Activated CD4-positive, alpha-beta T cell treated with anti-CD3 and anti-CD28 coated beads, Interleukin-2, amount 50 U/mL, for 1 hour (primary cell): ENCODE measurements around the gene LRRC46.

Experiments
- DNase-seq: peaks from one replicate; pipeline ENCODE4 v3.0.0-alpha.2; 2020

The LRRC46 gene

DNA sequence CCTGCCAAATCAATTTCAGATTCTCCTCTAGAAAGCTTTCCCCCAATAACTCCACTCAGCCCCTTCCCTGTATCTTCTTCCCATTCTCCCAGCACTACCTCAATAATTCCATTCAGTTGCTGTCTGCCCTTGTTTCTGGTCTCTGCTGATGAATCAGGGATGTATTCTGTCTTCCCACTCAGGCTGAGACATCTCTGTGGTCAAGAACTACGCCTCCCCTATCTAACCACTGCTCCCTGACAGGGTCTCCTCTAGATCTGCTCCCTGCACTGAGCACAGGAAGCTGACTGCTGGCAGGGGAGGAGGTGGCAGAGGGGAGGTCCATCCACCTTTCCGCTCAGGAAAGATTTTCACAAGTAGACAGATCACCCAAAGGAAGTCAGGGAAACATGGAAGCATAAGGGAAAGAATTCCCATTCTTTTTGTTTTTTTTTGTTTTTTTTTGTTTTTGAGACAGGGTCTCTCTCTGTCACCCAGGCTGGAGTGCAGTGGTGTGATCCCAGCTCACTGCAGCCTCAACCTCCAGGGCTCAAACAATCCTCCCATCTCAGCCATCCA, 47.6 kb downstream of the LRRC46 start:
- no peak for DNase-seq

DNA sequence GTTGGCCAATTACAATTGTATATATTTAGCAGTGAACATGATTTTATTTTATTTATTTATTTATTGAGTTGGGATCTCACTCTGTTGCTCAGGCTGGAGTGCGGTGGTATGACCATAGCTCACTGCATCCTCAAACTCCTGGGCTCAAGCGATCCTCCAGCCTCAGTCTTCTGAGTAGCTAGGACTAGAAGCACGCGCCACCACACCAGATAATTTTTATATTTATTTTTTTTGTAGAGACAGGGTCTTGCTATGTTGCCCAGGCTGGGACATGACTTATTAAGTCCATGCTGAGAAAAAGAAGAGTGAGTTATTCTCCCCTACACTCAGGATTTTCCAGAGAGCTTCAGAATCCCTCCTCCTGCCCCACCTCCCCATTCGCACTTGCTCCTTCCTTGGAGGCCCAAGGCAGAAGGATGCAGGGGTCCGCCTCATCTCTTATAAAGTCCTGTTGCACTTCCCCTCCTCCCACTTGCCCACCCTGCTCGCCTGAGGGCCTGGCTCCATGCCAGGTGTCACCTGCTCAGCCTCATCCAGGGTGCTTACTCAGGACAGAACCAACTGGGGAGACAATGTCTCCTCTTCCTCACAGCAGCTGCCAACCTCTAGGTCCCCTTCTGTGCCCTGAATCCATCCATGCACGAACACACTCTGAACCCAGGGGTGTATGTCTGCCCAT, 48.4 kb downstream of the LRRC46 start:
- no peak for DNase-seq

DNA sequence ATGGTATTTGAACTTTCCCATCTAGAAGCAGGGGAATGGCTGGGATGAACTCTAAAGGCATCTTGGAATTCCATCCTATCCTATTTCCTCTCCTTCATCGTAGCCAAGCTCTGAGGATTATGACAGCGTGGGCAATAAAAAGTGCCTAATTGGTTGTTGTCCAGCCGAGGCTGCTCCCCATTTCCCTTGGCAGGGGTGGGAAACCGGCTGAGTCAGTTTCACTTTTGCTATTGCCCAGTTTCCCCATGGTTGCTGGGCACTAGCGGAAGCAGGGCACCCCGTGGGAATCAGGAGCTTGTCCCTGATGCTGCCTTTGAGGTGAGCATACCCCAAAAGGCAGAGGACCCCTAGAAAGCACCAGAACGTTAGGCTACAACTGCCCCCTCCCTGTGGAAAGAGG, 50.8 kb downstream of the LRRC46 start:
- DNase-seq: no peak

DNA sequence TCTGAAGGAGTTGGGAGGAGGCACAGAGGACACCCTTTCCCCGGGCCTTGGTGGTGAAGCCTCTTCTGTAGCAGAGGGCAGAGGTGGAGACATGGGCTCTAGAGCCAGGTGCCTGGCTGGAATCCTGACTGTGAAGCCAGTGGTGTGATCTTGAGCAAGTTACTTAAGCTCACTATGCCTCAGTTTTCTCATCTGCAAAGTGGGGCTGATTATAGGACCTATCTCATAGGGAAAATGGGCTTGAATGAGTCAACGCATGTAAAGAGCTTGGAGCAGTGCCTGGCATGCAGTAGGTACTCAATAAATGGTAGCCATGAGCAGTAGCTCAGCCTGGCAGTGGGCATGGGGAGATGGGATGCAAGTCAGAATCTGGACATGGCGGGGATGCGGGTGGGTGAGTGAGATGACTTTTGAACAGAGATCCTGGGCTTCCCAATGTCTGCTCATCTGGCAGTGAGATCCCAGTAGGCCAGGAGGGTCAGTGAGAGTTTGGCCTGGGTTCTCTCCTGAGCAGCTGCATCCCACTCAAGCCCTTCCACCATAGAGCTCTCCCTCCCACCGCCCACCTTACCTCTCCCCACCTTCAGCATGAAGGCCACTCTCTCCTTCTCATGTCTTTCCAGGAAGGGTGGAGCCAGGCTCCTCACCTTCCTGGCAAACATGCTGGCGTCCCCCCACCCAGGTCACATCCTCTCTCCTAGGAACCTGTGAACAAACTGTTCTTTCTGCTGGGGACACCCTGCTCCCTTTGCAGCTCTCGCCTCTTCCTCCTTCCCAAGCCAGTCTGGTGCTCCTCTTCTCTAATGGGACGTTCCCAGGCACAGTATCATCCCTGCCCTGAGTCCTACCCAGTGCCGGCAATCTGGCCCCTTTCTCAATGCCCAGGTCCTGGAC, 51.5 kb downstream of the LRRC46 start:
- DNase-seq: no peak

DNA sequence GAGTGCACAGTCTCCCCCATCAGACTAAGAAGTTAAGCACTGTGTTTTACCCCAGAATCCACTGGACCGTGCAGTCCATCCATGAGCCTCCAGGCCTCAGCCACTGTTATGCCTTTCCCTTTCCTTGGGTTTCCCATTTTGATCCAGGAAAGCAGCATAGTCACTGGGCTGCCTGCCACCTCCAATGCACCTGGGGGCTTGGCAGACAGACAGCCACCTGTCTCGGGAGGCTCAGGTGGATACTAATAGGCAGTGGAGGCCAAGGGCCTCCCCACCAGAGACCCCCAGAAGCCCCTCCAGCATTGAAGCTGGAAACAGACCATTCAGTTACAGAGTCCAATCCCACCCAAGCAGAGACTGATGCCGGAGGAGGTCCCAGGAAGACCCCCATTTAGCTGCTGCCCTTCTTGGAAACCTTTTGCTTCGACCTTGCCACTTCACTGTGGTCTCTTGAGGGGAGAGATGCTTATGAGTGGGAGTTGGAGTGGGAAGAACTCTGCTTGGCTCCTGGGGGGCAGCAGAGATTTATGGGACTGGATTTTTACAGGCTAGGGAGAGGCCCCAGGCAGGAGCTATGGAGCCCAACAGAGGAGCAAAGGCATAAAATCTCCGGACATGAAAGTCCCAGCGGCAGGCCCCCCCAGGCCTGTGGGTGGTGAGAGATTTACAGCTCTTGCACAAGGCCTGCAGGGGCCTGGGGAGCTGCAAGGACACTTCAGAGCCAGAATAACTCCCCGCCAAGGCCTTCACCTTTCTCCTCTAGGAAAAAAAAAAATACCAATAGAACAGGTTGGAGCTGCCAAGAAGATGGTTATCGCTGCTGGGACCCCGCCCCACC, 52.3 kb downstream of the LRRC46 start:
- no peak for DNase-seq

DNA sequence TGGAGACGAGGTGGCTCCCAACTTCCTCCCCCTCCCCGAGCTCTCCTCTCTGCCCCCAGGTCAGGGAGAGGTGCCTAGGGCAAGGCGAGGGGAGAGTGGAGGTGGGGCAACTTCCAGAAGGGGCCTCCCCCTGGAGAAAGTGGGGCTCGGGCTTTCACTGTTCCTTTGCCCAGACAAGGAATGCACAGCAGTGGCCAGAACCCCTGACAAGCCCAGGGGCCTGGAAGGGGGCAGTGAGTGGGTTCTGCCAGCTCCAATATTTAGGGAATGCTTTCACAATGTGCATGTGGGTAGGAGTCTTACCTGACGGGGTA, 52.9 kb downstream of the LRRC46 start:
- DNase-seq: no peak

DNA sequence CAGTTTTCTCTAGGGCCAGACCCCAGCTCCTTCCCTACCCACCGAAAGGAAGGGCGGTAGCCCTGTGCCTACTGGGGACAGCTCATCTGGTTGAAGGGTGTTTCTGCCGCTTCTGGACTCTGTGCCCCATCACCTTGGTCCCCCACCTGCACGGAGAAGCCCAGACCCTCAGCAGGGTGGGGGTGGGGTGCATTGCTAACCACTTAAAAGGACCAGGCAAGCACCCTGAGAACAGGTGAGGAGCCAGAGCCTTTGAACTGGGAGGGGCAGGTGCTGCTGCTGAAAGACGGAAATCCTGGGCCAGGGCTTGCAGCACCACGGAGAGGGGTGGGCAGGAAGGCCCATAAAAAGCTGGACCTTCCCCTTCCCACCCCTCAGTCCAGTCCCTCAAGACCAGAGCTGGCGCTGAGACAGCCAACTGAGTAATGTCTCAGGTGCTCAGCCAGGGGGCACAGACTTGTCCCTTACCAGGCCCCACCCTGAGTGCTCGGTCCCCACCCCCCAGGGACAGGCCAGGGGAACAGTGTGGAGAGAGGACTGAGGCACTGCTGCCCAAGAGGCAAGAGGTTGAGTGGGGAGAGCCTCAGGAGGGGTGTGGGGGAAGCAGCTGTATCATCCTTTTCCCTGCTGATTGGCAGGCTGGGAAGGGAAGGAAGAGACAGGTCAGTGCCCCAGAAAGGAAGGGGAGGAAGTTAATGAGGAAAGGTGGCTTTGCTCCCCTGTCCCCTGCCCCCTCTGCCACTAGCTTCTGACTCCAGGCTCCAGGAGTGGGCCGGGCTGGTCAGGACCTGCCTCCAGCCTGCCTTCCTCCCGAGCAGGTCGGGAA, 53.6 kb downstream of the LRRC46 start:
- DNase-seq: no peak
